Smooth muscle cell of bladder (primary cell): ENCODE results near the gene IQSEC1. TPM values are rescaled to one million over a fixed set of nuclear protein-coding genes. Genes with fewer than 3 reads are reported as not detected.

Source experiments
- total RNA-seq: library from RNA; depleted of rRNA; stranded (reverse); fragments of >200 nt; gene quantifications from 2 replicates; pipeline ENCODE4 v1.2.3, GENCODE V29; 2014

IQSEC1 gene
- total RNA-seq, result 7.5 and 11.0 TPM in 2 replicates

DNA sequence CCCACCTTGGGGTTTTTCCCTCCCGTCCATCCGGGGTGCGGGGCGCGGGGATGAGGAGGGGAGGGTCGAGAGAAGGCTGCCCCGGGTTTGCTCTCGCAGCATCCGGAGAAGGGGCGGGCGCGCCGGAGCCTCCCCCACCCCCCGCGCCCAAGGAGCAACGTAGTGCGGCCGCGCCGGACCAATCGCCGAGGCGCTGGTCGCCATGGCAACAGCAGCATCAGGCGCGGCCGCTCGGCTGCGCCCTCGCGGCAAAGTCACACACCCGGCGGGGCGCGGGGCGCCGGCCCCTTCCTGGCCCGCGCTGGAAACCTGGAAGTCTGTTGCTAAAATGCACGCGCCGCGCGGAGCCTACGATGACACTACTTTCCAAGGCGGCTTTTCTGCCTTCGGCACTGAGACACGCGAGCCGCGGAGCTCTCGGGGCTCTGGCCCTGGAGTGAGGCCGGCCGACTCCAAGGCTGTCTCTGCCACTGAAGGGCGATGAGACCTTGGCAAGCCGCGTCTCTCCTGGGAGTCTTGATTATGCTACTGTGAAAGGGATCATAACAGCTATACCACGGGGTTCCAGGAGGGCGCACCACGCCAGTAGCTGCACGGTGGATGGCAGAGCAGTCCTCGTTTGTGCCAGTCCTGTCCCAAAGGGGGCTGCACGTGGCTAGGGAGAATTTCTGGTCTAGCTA, at the start of gene IQSEC1:
TSS of gene IQSEC1 (minus strand) at position 104 of the 680 bp plus-strand sequence. CDS start 415 bp downstream, outside the sequence.

Other genes starting within 250 kb of the IQSEC1 start
- gene RPL32, start 231.9 kb downstream of the IQSEC1 start, total RNA-seq, result 2,212 and 2,795 TPM in 2 replicates